Measurements from ENCODE around the gene PCCA. TPM values are rescaled to one million over a fixed set of nuclear protein-coding genes. Genes with fewer than 3 reads are reported as not detected.

Gene PCCA
- total RNA-seq, 1 experiment from 2014 or later, result 52.8 TPM

DNA sequence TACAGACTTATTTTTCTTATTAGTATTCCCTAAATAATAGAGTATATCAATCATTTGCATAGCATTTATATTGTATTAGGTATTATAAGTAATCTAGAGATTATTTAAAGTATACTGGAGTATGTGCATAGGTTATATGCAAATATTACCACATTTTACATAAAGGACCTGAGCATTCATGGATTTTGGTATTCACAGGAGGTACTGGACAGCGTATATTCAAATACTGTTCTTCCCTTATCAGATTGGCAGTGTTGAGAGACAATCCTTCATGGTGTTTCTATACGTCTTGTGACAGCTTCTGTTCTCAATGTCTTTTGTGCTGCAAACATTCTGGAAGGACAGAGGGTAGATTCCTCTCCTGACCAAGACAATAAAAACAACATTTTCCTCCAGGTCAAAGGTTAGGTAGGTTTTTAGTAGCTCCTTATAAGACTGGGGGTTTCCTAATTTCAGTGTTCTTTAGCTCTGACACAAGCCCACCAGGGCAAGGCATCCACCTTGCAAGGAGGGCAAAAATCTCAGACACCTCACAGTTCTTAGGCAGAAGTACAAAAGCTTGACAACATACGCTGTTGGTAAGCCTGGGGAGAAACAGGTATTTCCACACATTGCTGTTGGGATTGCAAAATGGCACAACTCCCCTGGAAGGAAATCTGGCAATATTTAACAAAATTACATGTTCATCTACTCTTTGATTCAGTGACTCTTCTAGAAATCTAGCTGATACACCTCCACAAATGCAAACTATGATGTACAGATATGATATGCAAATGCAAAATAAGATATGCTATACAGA, 20.6 kb upstream of the PCCA start (continued):
- TF ChIP-seq, protein P1, sequence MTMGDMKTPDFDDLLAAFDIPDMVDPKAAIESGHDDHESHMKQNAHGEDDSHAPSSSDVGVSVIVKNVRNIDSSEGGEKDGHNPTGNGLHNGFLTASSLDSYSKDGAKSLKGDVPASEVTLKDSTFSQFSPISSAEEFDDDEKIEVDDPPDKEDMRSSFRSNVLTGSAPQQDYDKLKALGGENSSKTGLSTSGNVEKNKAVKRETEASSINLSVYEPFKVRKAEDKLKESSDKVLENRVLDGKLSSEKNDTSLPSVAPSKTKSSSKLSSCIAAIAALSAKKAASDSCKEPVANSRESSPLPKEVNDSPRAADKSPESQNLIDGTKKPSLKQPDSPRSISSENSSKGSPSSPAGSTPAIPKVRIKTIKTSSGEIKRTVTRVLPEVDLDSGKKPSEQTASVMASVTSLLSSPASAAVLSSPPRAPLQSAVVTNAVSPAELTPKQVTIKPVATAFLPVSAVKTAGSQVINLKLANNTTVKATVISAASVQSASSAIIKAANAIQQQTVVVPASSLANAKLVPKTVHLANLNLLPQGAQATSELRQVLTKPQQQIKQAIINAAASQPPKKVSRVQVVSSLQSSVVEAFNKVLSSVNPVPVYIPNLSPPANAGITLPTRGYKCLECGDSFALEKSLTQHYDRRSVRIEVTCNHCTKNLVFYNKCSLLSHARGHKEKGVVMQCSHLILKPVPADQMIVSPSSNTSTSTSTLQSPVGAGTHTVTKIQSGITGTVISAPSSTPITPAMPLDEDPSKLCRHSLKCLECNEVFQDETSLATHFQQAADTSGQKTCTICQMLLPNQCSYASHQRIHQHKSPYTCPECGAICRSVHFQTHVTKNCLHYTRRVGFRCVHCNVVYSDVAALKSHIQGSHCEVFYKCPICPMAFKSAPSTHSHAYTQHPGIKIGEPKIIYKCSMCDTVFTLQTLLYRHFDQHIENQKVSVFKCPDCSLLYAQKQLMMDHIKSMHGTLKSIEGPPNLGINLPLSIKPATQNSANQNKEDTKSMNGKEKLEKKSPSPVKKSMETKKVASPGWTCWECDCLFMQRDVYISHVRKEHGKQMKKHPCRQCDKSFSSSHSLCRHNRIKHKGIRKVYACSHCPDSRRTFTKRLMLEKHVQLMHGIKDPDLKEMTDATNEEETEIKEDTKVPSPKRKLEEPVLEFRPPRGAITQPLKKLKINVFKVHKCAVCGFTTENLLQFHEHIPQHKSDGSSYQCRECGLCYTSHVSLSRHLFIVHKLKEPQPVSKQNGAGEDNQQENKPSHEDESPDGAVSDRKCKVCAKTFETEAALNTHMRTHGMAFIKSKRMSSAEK (CRISPR knock-in tag; IDR thresholded peaks at IDR 0.05; ENCODE audit: borderline replicate concordance), result no peak
- TF ChIP-seq, protein P2, sequence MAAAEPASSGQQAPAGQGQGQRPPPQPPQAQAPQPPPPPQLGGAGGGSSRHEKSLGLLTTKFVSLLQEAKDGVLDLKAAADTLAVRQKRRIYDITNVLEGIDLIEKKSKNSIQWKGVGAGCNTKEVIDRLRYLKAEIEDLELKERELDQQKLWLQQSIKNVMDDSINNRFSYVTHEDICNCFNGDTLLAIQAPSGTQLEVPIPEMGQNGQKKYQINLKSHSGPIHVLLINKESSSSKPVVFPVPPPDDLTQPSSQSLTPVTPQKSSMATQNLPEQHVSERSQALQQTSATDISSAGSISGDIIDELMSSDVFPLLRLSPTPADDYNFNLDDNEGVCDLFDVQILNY (CRISPR knock-in tag; IDR thresholded peaks at IDR 0.05), result no peak
- TF ChIP-seq OVOL2 (CRISPR knock-in tag; IDR thresholded peaks at IDR 0.05; ENCODE audit: borderline replicate concordance) (no peak), NR2C2 (CRISPR knock-in tag; IDR thresholded peaks at IDR 0.05) (no peak), RELA (CRISPR knock-in tag; IDR thresholded peaks at IDR 0.05; ENCODE audit: borderline replicate concordance) (no peak), KAT7 (CRISPR knock-in tag; IDR thresholded peaks at IDR 0.05; ENCODE audit: borderline replicate concordance) (no peak), ESRRA (CRISPR knock-in tag; IDR thresholded peaks at IDR 0.05; ENCODE audit: borderline replicate concordance) (no peak)
- TF ChIP-seq, protein P3, sequence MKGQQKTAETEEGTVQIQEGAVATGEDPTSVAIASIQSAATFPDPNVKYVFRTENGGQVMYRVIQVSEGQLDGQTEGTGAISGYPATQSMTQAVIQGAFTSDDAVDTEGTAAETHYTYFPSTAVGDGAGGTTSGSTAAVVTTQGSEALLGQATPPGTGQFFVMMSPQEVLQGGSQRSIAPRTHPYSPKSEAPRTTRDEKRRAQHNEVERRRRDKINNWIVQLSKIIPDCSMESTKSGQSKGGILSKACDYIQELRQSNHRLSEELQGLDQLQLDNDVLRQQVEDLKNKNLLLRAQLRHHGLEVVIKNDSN (CRISPR knock-in tag; IDR thresholded peaks at IDR 0.05), result no peak

DNA sequence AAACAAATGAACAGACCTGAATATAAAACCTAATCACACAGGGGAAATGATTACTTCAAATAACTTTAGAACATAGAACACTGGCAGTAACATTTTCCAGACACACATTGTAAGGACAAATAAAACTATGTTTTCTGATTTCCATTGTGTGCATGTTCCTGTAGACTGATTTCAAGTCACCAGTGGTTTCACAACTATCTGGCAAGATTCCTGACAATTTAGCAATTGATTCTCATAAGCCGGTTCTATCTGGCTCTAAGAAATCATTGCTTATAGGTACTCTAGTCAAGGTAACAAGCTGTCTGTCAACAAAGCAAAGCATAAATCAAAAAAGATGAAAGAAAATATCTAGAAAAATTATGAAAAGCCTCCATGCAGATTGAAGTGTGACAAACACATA, 19.6 kb upstream of the PCCA start:
- ChIA-PET POLR2A (no interaction called here), CTCF (interaction anchor here (1.1 kb wide), 1 partner anchor 504 kb away, joined by 3 read pairs; no protein-coding TSS in a partner anchor)
- ATAC-seq, result no peak
- TF ChIP-seq ZNF396 (CRISPR knock-in tag; IDR thresholded peaks at IDR 0.05; ENCODE audit: borderline replicate concordance), result no peak
- TF ChIP-seq, protein P4, sequence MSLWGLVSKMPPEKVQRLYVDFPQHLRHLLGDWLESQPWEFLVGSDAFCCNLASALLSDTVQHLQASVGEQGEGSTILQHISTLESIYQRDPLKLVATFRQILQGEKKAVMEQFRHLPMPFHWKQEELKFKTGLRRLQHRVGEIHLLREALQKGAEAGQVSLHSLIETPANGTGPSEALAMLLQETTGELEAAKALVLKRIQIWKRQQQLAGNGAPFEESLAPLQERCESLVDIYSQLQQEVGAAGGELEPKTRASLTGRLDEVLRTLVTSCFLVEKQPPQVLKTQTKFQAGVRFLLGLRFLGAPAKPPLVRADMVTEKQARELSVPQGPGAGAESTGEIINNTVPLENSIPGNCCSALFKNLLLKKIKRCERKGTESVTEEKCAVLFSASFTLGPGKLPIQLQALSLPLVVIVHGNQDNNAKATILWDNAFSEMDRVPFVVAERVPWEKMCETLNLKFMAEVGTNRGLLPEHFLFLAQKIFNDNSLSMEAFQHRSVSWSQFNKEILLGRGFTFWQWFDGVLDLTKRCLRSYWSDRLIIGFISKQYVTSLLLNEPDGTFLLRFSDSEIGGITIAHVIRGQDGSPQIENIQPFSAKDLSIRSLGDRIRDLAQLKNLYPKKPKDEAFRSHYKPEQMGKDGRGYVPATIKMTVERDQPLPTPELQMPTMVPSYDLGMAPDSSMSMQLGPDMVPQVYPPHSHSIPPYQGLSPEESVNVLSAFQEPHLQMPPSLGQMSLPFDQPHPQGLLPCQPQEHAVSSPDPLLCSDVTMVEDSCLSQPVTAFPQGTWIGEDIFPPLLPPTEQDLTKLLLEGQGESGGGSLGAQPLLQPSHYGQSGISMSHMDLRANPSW (CRISPR knock-in tag; conservative IDR thresholded peaks at IDR 0.05; ENCODE audit: low read depth), result no peak
- H3K36me3 Mint-ChIP-seq, result no peaks in the 10 kb centered on the region
- no peak for DNase-seq (ENCODE audit: low spot score)
- H3K27me3 Mint-ChIP-seq (ENCODE audit: low read depth), result no peaks in the 10 kb centered on the region; the same call in 1 of the 2 replicates
- H3K9me3 Mint-ChIP-seq, result no peaks in the 10 kb centered on the region
- H3K4me3 Mint-ChIP-seq, result no peak overlapping the region
- H3K27ac Mint-ChIP-seq, result no peak overlapping the region
- H3K4me1 Mint-ChIP-seq, result no peaks in the 10 kb centered on the region

DNA sequence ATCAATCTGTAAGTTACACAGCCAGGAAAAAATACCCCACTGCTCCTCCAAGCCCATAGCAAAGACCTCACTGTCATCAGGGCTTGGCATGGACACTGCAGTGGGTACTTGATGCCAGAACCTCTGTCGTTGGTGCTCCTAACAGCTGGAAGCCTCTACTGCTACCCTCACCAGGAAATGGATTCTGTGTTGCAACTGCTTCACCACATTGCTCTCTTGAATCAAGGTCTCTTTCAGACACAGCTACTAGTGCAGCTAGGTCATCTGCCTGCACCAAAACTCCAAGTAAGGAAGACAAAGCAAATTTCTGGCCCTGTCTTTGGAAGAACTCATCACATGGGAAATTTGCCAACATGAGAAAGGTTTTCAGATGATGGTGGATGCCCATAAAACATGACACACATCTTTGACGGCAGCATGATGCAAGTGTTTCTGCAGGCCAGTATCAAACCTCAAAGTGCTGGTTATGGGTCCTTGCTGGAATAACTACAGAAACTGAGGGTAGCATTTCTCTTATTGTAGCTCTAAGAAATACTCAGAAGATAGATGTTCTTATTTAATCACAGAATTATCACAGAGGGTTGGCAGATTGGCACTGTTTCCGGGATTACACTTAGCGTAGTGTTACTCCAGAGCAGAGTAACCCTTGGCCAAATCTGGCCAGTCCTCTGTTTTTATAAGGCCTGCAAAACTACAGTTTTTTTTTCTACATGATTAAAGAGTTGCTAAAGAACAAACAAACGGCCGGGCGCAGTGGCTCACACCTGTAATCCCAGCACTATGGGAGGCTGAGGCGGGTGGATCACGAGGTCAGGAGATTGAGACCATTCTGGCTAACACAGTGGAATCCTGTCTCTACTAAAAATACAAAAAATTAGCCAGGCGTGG, 12.9 kb upstream of the PCCA start:
- Mint-ChIP-seq H3K36me3 (peaks cover 16% of the 10 kb centered on the region), H3K27me3 (ENCODE audit: low read depth) (peaks cover 7% of the 10 kb centered on the region; the same call in 1 of the 2 replicates), H3K4me3 (no peak overlapping the region), H3K4me1 (peaks cover 35% of the 10 kb centered on the region), H3K27ac (no peak overlapping the region), H3K9me3 (peaks cover 10% of the 10 kb centered on the region)
- CTCF ChIA-PET, result no interaction called here
- no peak for DNase-seq (ENCODE audit: low spot score)
- POLR2A ChIA-PET, result no interaction called here
- ATAC-seq, result no peak
- TF ChIP-seq, protein P4 (CRISPR knock-in tag; conservative IDR thresholded peaks at IDR 0.05; ENCODE audit: low read depth), result no peak
- TF ChIP-seq, protein P5, sequence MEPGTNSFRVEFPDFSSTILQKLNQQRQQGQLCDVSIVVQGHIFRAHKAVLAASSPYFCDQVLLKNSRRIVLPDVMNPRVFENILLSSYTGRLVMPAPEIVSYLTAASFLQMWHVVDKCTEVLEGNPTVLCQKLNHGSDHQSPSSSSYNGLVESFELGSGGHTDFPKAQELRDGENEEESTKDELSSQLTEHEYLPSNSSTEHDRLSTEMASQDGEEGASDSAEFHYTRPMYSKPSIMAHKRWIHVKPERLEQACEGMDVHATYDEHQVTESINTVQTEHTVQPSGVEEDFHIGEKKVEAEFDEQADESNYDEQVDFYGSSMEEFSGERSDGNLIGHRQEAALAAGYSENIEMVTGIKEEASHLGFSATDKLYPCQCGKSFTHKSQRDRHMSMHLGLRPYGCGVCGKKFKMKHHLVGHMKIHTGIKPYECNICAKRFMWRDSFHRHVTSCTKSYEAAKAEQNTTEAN (CRISPR knock-in tag; IDR thresholded peaks at IDR 0.05), result no peak
- TF ChIP-seq ELF4 (CRISPR knock-in tag; IDR thresholded peaks at IDR 0.05; ENCODE audit: low read depth), result no peak
